HG03342 (cell line): ENCODE data around the gene CEP250.
"Not testable (repeated sequence)": the region's sequence is repeated elsewhere in the genome, so short reads cannot be mapped to it uniquely, and the experiment has no call there.

ENCODE experiments used
- ATAC-seq: cut with Tn5 transposase; IDR thresholded peaks from one replicate; pipeline ENCODE4 v1.9.1; 2021; ENCODE audit warnings: mild to moderate bottlenecking, moderate library complexity; ENCODE audit not compliant: unreplicated experiment

Gene CEP250

DNA sequence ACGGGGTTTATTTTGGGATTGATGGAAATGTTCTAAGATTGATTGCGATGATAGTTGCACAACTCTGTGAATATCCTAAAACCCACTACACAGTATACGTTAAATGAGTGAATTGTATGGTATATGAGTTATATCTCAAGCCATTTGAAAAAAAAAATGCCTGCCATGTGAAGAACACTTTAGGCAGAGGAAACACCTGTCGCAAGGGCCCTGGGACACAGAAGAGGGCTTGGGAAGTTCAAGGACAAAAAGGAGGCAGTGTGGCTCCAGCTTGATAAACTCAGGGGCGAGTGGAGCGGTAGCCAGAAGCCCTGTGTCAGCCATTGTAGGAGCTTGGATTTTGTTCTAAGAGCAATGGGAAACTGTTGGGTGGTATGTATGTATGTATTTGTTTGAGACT is 37.0 kb downstream of the CEP250 start:
- ATAC-seq, result no peak

DNA sequence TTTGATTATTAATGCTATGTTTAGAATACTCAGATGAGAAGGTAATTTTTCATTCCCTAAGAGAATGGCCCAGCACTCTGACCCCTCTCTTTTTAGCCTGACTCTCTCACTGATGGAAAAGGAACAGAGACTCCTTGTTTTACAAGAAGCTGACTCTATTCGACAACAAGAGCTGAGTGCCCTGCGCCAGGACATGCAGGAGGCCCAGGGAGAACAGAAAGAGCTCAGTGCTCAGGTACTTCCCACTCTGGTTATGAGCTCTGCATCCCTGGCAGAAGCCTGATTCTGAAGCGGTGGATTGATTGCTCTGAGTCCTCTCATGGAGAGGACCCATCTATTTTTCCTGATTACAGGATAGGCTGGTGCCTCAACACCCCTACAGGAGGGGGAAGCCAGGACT is 41.1 kb downstream of the CEP250 start:
- ATAC-seq, result no peak

DNA sequence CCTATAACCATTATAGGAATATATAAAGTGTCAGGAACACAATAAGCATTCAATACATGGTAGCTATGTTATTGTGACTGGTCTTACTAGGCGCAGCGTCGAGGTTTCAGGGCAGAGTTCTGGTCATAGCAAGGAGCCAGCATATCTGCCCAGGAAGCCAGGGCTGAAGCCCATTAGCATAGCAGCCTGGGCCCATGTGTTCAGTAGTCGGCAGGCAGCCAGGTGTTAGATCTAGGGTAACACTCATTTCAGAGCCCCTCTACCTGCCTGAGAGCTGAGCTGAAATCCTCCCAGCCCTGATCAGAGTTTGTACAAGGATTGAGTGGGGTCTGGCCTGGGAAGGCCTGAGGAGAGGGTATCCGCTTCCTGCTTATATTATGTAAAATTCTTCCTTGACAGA is 41.9 kb downstream of the CEP250 start:
- ATAC-seq, result no peak

- no peak for ATAC-seq
Observed at GRCh38 chr20:35497780-35498189, 42.4 kb downstream of the CEP250 start.

DNA sequence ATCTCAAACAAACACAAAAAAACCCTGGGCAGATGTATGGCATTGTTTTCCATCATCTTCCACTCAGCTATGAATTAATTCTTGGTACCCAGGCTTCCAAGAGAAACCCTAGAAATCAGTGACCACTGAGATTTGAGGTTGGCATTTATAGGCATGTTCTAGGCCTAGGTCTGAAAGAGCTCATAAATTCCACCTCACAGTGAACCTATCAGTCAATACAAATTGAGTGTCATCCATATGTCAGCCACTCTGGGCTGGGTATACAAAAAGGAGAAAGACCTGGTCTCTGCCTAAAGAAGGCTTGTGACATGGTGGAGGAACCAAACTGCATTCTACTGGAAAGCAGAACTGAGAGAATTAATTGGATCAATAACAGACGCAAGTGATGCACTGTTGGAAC is 43.9 kb downstream of the CEP250 start:
- no peak for ATAC-seq

GRCh38 chr20:35502352-35502751 is 47.0 kb downstream of the CEP250 start:
- ATAC-seq, result peak; percentile 69

GRCh38 chr20:35503281-35503680 is 47.9 kb downstream of the CEP250 start:
- no peak for ATAC-seq

- ATAC-seq, result no peak
Observed at GRCh38 chr20:35503841-35504561, 48.6 kb downstream of the CEP250 start.

- ATAC-seq, result no peak
Observed at GRCh38 chr20:35504751-35505150, 49.4 kb downstream of the CEP250 start.

DNA sequence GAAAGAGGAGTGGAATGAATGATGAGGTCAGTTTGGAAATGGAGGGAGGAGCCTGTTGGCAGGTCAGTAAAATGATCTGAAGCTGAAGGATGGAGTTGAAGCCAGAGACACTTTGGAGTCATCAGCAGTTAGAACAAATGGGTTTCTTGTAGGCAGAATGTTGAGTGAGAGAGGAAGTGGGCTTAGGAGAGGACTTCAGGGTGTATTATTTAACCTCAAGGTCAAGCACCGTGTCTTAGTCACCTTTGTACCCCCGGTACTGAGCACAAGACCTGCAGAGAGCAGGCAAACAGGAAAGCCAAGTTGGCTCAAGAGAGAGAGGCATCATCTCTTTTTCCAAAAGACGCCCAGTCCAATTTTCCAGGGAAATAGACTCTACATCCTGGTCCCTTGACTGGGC is 50.8 kb downstream of the CEP250 start:
- no peak for ATAC-seq

GRCh38 chr20:35506872-35507638 is 51.7 kb downstream of the CEP250 start:
- no peak for ATAC-seq

- no peak for ATAC-seq
Observed at GRCh38 chr20:35508493-35509218, 53.3 kb downstream of the CEP250 start.

DNA sequence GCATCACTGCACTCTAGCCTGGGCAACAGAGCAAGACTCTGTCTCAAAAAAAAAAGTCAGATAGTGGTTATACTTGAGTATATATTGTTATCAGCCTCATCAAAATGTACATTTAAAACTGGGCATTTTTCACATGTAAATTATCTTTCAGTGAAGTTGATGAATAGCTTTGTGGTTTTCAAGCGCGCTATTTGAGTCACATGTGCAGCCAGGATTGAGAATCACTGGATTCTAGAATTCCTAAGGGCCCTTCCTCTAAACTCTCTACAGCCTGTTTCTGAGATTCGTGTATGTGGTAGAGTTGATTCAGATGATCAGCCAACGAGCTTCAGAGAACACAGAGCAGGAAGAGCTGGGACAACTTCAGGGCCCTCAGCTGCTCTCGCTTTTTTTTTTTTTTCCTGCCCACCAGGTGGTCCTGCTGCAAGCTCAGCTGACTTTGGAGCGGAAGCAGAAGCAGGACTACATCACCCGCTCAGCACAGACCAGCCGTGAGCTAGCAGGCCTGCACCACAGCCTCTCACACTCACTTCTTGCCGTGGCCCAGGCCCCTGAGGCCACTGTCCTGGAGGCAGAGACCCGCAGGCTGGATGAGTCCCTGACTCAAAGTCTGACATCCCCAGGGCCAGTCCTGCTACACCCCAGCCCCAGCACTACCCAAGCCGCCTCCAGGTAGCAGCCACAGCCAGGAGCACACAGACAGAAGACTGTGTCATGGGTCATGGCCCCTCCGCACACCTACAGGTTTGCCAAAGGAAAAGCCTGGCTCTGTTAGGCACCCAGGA is 55.7 kb downstream of the CEP250 start:
- ATAC-seq, result no peak

DNA sequence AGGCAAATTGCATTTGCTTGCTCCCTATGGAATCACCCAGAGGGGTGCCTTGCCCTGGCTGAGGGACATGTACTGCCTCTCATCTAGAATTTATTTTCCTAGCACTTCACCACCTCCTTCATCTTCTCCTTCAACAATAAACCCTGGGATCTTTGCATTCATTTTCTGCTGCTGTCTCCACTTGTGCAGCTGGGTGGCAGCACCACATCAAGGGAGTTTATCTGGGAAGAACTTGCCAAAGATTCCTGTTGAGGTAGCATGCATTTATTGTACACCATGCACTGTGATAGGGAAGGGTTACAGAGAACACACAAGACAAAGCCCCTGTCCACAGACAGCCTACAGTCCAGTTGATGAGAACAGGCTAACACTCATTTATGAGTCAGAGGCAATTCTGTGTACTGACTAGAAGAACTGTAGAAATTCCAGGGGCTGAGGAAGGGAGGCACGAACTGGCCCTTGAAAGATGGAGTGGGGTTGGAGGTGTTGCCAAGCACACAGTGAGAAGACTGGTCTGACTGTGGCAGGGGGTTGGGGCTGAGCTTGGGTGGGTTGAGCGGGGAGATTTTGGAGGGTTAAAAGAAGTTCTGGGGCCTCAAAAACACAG is 56.5 kb downstream of the CEP250 start:
- ATAC-seq, result no peak

DNA sequence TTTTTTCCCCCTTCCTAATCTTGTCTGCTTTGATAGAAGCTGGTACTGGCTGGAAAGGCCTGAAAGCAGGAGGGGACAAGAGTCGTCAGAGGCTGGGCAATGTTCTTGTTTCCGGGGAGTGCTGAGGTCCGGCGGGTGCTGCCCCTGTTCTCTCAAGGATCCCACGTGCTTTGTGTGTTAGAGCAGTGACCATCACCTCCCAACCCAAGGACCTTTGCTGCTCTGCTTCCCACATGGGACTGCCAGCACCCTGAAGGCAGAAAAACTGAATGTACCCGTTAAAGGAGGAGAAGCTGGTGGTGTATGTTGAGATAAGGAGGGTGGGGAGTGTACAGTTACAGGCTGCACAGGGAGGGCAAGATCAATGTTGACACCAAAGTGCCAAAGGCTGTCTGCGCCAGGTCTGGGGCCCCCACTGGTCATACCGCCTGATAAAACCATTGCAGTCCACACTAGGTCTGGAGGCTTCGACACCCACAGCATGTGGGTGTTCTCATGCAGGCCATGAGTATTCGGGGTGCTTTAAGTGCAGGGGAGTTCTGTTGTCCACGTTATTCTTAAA is 59.1 kb downstream of the CEP250 start:
- no peak for ATAC-seq

GRCh38 chr20:35515341-35515740 is 59.9 kb downstream of the CEP250 start:
- ATAC-seq, result no peak

DNA sequence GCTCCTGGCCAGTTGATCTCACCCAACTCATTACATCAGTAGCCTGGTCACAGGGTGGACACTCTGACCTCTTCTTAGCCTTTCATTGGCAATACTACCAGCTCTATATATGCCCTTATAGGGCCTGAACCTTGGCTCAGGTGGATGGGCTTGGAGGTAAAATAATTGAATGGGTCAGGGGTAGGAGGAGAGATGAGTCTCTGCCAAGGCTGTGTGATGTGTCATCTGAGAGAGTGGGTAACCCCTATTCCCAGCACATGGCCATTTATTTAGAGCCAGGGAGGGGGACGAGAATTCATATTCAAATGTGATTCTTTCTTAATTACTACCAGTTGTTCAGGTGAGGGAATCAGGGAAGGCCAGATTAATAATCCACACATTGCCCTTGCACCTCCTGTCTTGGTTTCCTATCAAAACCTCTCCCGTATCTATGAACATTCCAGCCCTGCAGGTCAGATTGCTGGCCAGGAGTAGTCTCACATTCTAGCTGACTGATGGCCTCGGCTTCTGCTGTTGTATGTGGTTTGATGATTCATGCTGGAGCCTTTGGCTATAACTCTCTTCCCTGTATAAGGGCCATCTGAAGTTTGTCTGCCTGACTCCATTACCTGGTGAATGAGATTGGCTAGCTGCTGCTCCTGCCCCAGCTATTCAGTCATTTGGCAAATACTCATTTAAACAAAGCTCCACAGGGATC is 60.7 kb downstream of the CEP250 start:
- ATAC-seq, result no peak

GRCh38 chr20:35517125-35517524 is 61.7 kb downstream of the CEP250 start:
- ATAC-seq, result no peak

DNA sequence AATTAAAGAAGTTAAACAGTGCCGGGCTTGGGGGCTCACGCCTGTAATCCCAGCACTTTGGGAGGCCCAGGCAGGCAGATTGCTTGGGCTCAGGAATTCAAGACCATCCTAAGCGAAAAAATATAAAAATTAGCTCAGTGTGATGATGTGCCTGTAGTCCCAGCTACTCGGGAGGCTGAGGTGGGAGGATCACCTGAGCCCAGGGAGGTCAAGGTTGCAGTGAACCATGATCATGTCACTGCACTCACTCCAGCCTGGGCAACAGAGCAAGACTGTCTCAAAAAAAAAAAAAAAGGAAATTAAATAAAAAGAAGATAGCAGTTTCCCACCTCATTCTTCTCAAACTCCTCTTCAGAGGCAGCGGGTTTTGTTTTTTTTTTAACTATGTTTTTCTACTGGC is 62.4 kb downstream of the CEP250 start:
- not testable (repeated sequence) for ATAC-seq

DNA sequence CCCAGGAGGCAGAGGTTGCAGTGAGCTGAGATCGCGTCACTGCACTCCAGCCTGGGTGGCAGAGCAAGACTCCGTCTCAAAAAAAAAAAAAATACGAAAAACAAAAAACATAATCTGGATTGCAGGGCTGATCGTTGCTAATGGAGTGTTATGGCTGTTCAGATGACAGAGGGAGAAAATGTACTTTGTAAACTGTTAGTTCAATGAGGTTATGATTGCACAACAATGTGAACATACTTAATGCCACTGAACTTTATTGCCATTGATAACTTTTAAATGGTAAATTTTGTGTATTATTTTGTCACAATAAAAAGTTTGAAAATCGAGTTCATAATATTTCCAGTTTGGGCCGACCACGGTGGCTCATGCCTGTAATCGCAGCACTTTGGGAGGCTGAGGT is 63.6 kb downstream of the CEP250 start:
- ATAC-seq, result no peak
